GM23248 (cell line): Measurements from ENCODE around the gene CLPTM1.

Experiments
- EZH2 ChIP-seq: fragments of 200-600 bp; sonication (generic); IDR thresholded peaks from 2 replicates; pipeline ENCODE4 v1.6.1; 2018; ENCODE audit warnings: antibody characterized with exemption, mild to moderate bottlenecking; ENCODE audit not compliant: insufficient read depth, poor library complexity, severe bottlenecking
- EZH2phosphoT487 ChIP-seq: fragments of 200-600 bp; sonication (generic); IDR thresholded peaks from 2 replicates; pipeline ENCODE4 v1.6.1; 2018; ENCODE audit warnings: antibody characterized with exemption, moderate library complexity, mild to moderate bottlenecking, low read depth; ENCODE audit not compliant: insufficient read depth

GRCh38 chr19:45023048-45023447, 67.9 kb downstream of the CLPTM1 start:
- TF ChIP-seq EZH2: no peak
- TF ChIP-seq EZH2phosphoT487: no peak
